Ishikawa (cell line): Measurements from ENCODE around the gene SCFD2.

Experiments used
- CEBPB ChIP-seq: IDR thresholded peaks from 2 replicates; pipeline ENCODE4 v1.6.1; 2012
- CREB1 ChIP-seq: IDR thresholded peaks from 2 replicates; pipeline ENCODE4 v1.6.1; 2012; ENCODE audit warnings: low read depth
- EGR1 ChIP-seq: IDR thresholded peaks from 2 replicates; pipeline ENCODE4 v1.6.1; 2012
- EP300 ChIP-seq: IDR thresholded peaks from 2 replicates; pipeline ENCODE4 v1.6.1; 2012; ENCODE audit warnings: borderline replicate concordance
- FOXM1 ChIP-seq: IDR thresholded peaks from 2 replicates; pipeline ENCODE4 v1.6.1; 2012; ENCODE audit warnings: low read depth, borderline replicate concordance
- NFIC ChIP-seq: IDR thresholded peaks from 2 replicates; pipeline ENCODE4 v1.6.1; 2012
- RAD21 ChIP-seq: IDR thresholded peaks from 2 replicates; pipeline ENCODE4 v1.6.1; 2012; ENCODE audit warnings: low read depth
- TAF1 ChIP-seq: IDR thresholded peaks from 2 replicates; pipeline ENCODE4 v1.6.1; 2012; ENCODE audit warnings: low read depth, mild to moderate bottlenecking
- TCF12 ChIP-seq: IDR thresholded peaks from 2 replicates; pipeline ENCODE4 v1.6.1; 2012; ENCODE audit warnings: low read depth
- TEAD4 ChIP-seq: IDR thresholded peaks from 2 replicates; pipeline ENCODE4 v1.6.1; 2012
- YY1 ChIP-seq: IDR thresholded peaks from 2 replicates; pipeline ENCODE4 v1.6.1; 2012; ENCODE audit warnings: low read depth
- ZBTB7A ChIP-seq: IDR thresholded peaks from 2 replicates; pipeline ENCODE4 v1.6.1; 2012; ENCODE audit warnings: low read depth
- TF ChIP-seq, protein P1 (sequence below): IDR thresholded peaks from 2 replicates; pipeline ENCODE4 v1.6.1; 2012; ENCODE audit warnings: low read depth, mild to moderate bottlenecking
- TF ChIP-seq, protein P2 (sequence below): IDR thresholded peaks from 2 replicates; pipeline ENCODE4 v1.6.1; 2012
- TF ChIP-seq, protein P3 (sequence below): IDR thresholded peaks from 2 replicates; pipeline ENCODE4 v1.6.1; 2012

SCFD2 gene

DNA sequence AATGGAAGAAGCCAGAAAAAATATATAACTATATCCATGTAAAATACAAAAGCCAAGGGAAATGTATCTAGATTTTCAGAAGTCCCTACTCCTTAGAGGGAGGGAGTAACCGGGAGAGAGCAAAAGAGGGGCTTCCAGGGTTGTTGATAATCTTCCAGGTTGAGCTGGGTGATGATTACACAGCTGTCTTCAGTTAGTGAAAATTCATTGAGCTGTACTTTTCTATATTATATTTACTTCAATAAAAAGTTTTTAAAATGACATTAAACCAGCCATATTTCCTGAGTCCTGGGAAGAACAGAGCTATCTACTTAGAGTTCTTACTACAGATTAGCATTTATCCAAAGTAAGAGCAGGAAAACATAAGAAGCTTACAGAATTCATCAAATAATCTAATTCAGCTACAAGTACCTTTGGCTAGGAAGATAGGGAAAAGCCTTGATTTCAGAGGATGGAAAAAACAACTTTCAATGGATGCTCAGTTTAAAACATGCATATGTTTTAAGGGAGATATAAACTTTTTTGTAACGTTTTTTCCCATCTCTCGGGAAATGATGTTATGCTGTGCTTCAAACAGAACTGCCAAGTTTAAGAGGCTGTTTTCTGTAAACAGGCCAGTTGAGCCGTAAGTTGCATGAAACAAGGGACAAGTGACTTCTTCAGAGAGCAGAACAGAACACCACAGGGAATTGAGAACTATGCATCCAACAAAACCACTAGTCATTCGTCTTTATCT, 204.6 kb downstream of the SCFD2 start:
- no peak for TF ChIP-seq TEAD4
- TF ChIP-seq TAF1 = no peak
- no peak for TF ChIP-seq CEBPB
- TF ChIP-seq FOXM1 = no peak
- no peak for TF ChIP-seq EP300
- no peak for TF ChIP-seq YY1
- TF ChIP-seq NFIC = no peak
- no peak for TF ChIP-seq TCF12
- TF ChIP-seq, protein P1, sequence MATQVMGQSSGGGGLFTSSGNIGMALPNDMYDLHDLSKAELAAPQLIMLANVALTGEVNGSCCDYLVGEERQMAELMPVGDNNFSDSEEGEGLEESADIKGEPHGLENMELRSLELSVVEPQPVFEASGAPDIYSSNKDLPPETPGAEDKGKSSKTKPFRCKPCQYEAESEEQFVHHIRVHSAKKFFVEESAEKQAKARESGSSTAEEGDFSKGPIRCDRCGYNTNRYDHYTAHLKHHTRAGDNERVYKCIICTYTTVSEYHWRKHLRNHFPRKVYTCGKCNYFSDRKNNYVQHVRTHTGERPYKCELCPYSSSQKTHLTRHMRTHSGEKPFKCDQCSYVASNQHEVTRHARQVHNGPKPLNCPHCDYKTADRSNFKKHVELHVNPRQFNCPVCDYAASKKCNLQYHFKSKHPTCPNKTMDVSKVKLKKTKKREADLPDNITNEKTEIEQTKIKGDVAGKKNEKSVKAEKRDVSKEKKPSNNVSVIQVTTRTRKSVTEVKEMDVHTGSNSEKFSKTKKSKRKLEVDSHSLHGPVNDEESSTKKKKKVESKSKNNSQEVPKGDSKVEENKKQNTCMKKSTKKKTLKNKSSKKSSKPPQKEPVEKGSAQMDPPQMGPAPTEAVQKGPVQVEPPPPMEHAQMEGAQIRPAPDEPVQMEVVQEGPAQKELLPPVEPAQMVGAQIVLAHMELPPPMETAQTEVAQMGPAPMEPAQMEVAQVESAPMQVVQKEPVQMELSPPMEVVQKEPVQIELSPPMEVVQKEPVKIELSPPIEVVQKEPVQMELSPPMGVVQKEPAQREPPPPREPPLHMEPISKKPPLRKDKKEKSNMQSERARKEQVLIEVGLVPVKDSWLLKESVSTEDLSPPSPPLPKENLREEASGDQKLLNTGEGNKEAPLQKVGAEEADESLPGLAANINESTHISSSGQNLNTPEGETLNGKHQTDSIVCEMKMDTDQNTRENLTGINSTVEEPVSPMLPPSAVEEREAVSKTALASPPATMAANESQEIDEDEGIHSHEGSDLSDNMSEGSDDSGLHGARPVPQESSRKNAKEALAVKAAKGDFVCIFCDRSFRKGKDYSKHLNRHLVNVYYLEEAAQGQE = no peak
- TF ChIP-seq ZBTB7A = no peak
- TF ChIP-seq, protein P2, sequence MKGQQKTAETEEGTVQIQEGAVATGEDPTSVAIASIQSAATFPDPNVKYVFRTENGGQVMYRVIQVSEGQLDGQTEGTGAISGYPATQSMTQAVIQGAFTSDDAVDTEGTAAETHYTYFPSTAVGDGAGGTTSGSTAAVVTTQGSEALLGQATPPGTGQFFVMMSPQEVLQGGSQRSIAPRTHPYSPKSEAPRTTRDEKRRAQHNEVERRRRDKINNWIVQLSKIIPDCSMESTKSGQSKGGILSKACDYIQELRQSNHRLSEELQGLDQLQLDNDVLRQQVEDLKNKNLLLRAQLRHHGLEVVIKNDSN = no peak

DNA sequence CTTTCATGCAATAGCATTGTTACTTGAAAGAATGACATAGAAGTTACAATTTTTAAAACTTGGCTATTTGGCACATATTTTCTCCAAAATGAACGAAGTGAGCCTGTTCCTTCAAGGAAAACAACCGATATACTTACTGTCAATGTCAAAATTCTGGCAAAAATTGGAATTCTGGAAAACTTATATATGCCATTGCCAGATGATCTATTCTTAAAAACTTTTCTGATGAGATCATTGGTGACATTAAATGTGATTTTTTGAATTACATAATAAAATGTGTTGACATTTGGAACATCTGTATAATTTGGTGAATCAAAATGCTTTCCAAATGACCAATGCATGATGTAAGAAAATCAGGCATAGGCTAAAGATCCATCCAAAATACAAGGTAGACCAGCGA, 209.0 kb downstream of the SCFD2 start:
- no peak for TF ChIP-seq YY1
- TF ChIP-seq, protein P1 = no peak
- TF ChIP-seq, protein P3, sequence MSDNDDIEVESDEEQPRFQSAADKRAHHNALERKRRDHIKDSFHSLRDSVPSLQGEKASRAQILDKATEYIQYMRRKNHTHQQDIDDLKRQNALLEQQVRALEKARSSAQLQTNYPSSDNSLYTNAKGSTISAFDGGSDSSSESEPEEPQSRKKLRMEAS = no peak
- TF ChIP-seq TAF1 = no peak
- TF ChIP-seq TEAD4 = no peak
- TF ChIP-seq ZBTB7A = no peak
- TF ChIP-seq CEBPB = no peak
- no peak for TF ChIP-seq EGR1
- no peak for TF ChIP-seq TCF12
- TF ChIP-seq FOXM1 = no peak
- TF ChIP-seq RAD21 = no peak
- TF ChIP-seq, protein P2 = no peak
- TF ChIP-seq CREB1 = no peak
- TF ChIP-seq NFIC = no peak

DNA sequence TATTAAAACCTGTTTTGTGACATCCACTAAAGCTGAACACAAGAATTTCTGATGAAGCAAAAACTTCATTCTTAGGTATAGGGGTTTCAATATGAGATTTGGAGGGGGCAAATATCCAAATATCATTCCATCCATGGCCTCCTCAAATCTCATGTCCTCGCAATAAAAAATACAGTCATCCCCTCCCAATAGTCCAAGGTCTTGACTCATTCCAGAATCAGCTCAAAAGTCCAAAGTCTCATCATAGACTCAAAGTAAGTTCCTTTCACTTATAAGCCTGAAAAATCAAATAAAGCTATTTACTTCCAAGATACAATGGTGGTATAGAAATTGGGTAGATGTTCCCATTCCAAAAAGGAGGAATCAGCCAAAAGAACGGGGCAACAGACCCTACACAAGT, 213.4 kb downstream of the SCFD2 start:
- TF ChIP-seq YY1 = no peak
- no peak for TF ChIP-seq FOXM1
- TF ChIP-seq CREB1 = no peak
- no peak for TF ChIP-seq RAD21
- TF ChIP-seq, protein P1 = no peak
- TF ChIP-seq, protein P3 = no peak
- no peak for TF ChIP-seq EGR1
- no peak for TF ChIP-seq CEBPB
- no peak for TF ChIP-seq ZBTB7A
- no peak for TF ChIP-seq TCF12

DNA sequence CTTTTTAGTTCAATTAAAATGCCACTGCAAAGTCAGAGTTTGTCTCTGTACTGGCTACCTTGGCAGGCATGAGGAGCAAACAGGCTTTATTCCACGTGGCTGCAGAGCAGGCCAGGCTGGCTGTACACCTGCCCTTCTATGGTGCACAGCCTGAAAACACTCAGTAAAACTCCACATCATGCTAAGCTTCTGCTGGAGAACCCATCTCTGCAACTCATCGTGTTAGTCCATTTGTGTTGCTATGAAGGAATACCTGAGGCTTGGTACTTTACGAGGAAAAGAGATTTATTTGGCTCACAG, 214.4 kb downstream of the SCFD2 start:
- TF ChIP-seq, protein P2 = no peak
